ENCODE data around the gene OGDH.

Gene OGDH

GRCh38 chr7:44637788-44638594 lies 31.6 kb downstream of the OGDH start:
- DNase-seq (ENCODE audit: low read depth in 2 of 2), result peak; percentile 55 to 70

GRCh38 chr7:44638611-44639557 lies 32.5 kb downstream of the OGDH start:
- peak; percentile 51 to 69 for DNase-seq (ENCODE audit: low read depth in 2 of 2)

GRCh38 chr7:44639671-44640321 lies 33.4 kb downstream of the OGDH start:
- DNase-seq (ENCODE audit: low read depth in 2 of 2), result no peak

GRCh38 chr7:44643206-44643605 lies 36.8 kb downstream of the OGDH start:
- DNase-seq (ENCODE audit: low read depth in 2 of 2), result no peak

GRCh38 chr7:44645254-44645653 lies 38.8 kb downstream of the OGDH start:
- no peak for DNase-seq (ENCODE audit: low read depth in 2 of 2)

- no peak for DNase-seq (ENCODE audit: low read depth in 2 of 2)
Measured at GRCh38 chr7:44645696-44646095, 39.3 kb downstream of the OGDH start.

GRCh38 chr7:44646176-44646920 lies 39.9 kb downstream of the OGDH start:
- DNase-seq (ENCODE audit: low read depth in 2 of 2), result no peak

- DNase-seq (ENCODE audit: low read depth in 2 of 2), result no peak
Measured at GRCh38 chr7:44646921-44647636, 40.7 kb downstream of the OGDH start.

- no peak for DNase-seq (ENCODE audit: low read depth in 2 of 2)
Measured at GRCh38 chr7:44647981-44648714, 41.7 kb downstream of the OGDH start.

GRCh38 chr7:44650242-44650641 lies 43.8 kb downstream of the OGDH start:
- no peak for DNase-seq (ENCODE audit: low read depth in 2 of 2)

GRCh38 chr7:44650772-44651171 lies 44.3 kb downstream of the OGDH start:
- DNase-seq (ENCODE audit: low read depth in 2 of 2), result no peak

- no peak for DNase-seq (ENCODE audit: low read depth in 2 of 2)
Measured at GRCh38 chr7:44652535-44652934, 46.1 kb downstream of the OGDH start.

GRCh38 chr7:44654255-44654796 lies 47.9 kb downstream of the OGDH start:
- no peak for DNase-seq (ENCODE audit: low read depth in 2 of 2)

GRCh38 chr7:44655341-44655740 lies 48.9 kb downstream of the OGDH start:
- no peak for DNase-seq (ENCODE audit: low read depth in 2 of 2)

GRCh38 chr7:44658979-44659378 lies 52.6 kb downstream of the OGDH start:
- no peak for DNase-seq (ENCODE audit: low read depth in 2 of 2)

GRCh38 chr7:44661233-44661632 lies 54.8 kb downstream of the OGDH start:
- no peak for DNase-seq (ENCODE audit: low read depth in 2 of 2)

- no peak for DNase-seq (ENCODE audit: low read depth in 2 of 2)
Measured at GRCh38 chr7:44664780-44665461, 58.5 kb downstream of the OGDH start.

- DNase-seq (ENCODE audit: low read depth in 2 of 2), result no peak
Measured at GRCh38 chr7:44665531-44666213, 59.2 kb downstream of the OGDH start.

- DNase-seq (ENCODE audit: low read depth in 2 of 2), result no peak
Measured at GRCh38 chr7:44666566-44666965, 60.1 kb downstream of the OGDH start.
